OCI-LY1 (cell line): ENCODE data around the gene OPRM1.

Experiments used
- EZH2 ChIP-seq: fragments of 200-600 bp; sonication (generic), shearing (Covaris generic); IDR thresholded peaks from 2 replicates; pipeline ENCODE4 v1.8.0; 2017; ENCODE audit warnings: borderline replicate concordance, mixed run types, mild to moderate bottlenecking, antibody characterized with exemption, low read length, moderate library complexity, mixed read lengths
- TF ChIP-seq, protein P1 (sequence below): fragments of 200-600 bp; sonication (generic), shearing (Covaris generic); IDR thresholded peaks from 2 replicates; pipeline ENCODE4 v1.5.1; 2017; ENCODE audit warnings: mild to moderate bottlenecking, antibody characterized with exemption, low read length, moderate library complexity, mixed read lengths

DNA sequence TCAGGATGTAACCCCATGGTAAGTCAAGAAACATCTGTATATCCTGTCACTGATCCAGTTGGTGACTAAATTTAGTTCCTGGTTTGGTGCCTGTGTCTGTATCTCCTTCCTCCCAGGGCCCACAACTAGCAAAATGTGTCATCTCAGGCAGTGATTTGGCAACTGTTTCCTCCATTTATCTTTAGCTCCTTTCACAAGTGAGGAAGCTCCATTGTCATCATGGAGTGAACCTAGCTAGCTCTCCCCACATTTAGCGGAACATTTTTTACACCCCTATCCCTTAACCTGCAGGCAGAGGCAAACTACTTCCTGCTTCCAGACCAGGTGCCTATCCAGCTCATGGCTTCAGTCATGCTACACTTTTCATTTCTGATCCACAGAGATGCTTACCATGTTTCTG is 218.0 kb downstream of the OPRM1 start:
- TF ChIP-seq, protein P1, sequence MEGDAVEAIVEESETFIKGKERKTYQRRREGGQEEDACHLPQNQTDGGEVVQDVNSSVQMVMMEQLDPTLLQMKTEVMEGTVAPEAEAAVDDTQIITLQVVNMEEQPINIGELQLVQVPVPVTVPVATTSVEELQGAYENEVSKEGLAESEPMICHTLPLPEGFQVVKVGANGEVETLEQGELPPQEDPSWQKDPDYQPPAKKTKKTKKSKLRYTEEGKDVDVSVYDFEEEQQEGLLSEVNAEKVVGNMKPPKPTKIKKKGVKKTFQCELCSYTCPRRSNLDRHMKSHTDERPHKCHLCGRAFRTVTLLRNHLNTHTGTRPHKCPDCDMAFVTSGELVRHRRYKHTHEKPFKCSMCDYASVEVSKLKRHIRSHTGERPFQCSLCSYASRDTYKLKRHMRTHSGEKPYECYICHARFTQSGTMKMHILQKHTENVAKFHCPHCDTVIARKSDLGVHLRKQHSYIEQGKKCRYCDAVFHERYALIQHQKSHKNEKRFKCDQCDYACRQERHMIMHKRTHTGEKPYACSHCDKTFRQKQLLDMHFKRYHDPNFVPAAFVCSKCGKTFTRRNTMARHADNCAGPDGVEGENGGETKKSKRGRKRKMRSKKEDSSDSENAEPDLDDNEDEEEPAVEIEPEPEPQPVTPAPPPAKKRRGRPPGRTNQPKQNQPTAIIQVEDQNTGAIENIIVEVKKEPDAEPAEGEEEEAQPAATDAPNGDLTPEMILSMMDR: no peak
- TF ChIP-seq EZH2: no peak
